GM12873 (cell line): ENCODE results near the gene KCTD12.

Experiments
- CTCF ChIP-seq: IDR thresholded peaks from 2 replicates; pipeline ENCODE4 v1.5.1; 2012; ENCODE audit warnings: low read depth, mild to moderate bottlenecking, moderate library complexity, low read length, control low read depth; ENCODE audit not compliant: insufficient read depth; ENCODE audit errors: missing control alignments

KCTD12 gene

GRCh38 chr13:76845865-76846264 is 40.3 kb downstream of the KCTD12 start:
- TF ChIP-seq CTCF, result no peak

GRCh38 chr13:76845367-76845766 is 40.8 kb downstream of the KCTD12 start:
- no peak for TF ChIP-seq CTCF

- no peak for TF ChIP-seq CTCF
Measured at GRCh38 chr13:76837801-76838200, 48.4 kb downstream of the KCTD12 start.

- no peak for TF ChIP-seq CTCF
Measured at GRCh38 chr13:76836311-76836710, 49.9 kb downstream of the KCTD12 start.

GRCh38 chr13:76833441-76833954 is 52.7 kb downstream of the KCTD12 start:
- TF ChIP-seq CTCF, result no peak

GRCh38 chr13:76832258-76832988 is 53.8 kb downstream of the KCTD12 start:
- TF ChIP-seq CTCF, result no peak

- TF ChIP-seq CTCF, result no peak
Measured at GRCh38 chr13:76830805-76831204, 55.4 kb downstream of the KCTD12 start.
